ENCODE measurements around the gene LINGO4. TPM values are rescaled to one million over a fixed set of nuclear protein-coding genes. Genes with fewer than 3 reads are reported as not detected.

Gene LINGO4
- total and polyA plus RNA-seq, 3 donors from 2014 or later, result 1.4 to 3.5 (median 3.1) TPM

DNA sequence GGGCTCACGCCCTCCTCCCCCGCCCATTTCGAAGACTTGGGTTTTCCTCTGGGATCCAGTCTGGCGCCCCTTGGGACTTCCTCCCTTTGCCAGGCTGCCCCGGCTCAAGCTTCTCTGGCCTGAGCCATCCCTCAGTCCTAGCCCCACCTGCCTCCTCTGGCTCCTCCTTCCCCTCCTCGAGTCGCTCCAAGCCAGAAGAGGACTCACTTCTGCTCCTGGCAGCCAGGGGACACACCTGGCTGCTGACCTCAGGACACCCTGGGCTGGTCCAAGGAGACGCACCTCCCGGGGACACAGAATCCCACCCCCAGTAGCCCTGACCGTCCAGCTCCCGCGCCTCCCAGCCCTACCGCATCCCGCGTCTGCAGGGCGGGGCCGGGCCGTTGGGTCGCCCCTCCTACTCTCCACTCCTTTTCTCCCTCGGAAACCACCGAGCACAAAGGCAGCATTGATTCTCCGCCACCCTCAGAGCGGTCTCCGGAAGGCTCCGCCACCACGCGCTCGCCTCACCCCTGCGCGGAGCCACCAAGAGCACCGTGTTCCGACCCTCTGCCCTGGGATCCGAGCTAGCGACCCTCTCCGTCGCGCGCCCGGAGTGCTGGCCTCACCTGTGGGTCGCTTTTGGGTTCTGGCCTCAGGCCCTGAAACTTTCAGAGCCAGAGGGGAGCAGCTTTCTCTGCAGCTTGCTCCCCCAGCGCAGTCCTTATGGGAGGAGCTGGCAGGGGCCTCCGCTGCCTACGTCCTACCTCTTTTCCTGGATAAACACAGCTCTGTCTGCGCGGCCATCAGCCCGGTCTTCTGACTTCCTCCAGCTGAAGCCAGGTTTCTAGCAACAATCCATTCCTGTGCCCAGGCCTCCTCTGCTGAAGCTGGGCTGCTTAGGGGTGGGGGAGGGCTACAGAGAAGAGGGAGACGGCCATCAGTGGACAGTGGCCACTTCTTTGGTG lies 34.5 kb upstream of the LINGO4 start, which contains the start of gene C2CD4D:
TSS of gene C2CD4D (minus strand) at position 364 of the 947 bp plus-strand sequence. CDS start 831 bp downstream, outside the sequence.
- H3K4me3 ChIP-seq, result peak within 1 kb of the TSS; percentile 56 to 58
- TF ChIP-seq, protein P1, sequence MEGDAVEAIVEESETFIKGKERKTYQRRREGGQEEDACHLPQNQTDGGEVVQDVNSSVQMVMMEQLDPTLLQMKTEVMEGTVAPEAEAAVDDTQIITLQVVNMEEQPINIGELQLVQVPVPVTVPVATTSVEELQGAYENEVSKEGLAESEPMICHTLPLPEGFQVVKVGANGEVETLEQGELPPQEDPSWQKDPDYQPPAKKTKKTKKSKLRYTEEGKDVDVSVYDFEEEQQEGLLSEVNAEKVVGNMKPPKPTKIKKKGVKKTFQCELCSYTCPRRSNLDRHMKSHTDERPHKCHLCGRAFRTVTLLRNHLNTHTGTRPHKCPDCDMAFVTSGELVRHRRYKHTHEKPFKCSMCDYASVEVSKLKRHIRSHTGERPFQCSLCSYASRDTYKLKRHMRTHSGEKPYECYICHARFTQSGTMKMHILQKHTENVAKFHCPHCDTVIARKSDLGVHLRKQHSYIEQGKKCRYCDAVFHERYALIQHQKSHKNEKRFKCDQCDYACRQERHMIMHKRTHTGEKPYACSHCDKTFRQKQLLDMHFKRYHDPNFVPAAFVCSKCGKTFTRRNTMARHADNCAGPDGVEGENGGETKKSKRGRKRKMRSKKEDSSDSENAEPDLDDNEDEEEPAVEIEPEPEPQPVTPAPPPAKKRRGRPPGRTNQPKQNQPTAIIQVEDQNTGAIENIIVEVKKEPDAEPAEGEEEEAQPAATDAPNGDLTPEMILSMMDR (IDR thresholded peaks at IDR 0.05), result no peak
- peak; percentile 5 for TF ChIP-seq POLR2A (IDR thresholded peaks at IDR 0.05)
- peak; percentile 85 for DNase-seq
- H3K4me1 ChIP-seq, result peaks cover 9% of the 10 kb centered on the region
- intact Hi-C loops (cut with DNase I; ENCODE audit: low total_unique reads), result no loop called here
- H3K27ac ChIP-seq, result peak within 1 kb of the TSS; percentile 14 to 41
- WGBS, 2 donors, result 15 to 48% methylated on average over 22 to 47 of the region's 47 CpGs
- no peaks in the 10 kb centered on the region for H3K36me3 ChIP-seq (ENCODE audit: low read depth, missing control alignments)
- no peaks in the 10 kb centered on the region for H3K9me3 ChIP-seq
- H3K27me3 ChIP-seq, result no peaks in the 10 kb centered on the region

DNA sequence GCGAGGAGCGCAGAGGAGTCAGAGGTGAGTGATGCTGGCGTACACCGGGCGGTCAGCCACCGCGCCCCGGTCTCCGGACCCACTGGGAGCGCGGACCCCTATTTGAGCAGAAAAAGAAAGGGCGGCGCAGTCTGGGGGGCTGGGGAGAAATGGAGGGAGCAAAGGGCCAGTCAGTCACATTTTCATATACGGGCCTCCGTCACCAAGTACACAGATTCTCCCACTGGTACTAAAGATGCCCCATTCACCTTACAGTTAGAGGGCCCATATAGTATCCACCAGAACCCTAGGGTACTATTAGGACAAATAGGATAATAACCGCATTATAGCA lies 33.8 kb upstream of the LINGO4 start:
- peaks cover 9% of the 10 kb centered on the region for H3K4me1 ChIP-seq
- H3K4me3 ChIP-seq, result peak overlapping the region; percentile 56 to 58
- H3K27me3 ChIP-seq, result no peaks in the 10 kb centered on the region
- intact Hi-C loops (cut with DNase I; ENCODE audit: low total_unique reads), result no loop called here
- H3K36me3 ChIP-seq (ENCODE audit: low read depth, missing control alignments), result no peaks in the 10 kb centered on the region
- TF ChIP-seq, protein P1 (IDR thresholded peaks at IDR 0.05), result no peak
- no peak for TF ChIP-seq POLR2A (IDR thresholded peaks at IDR 0.05)
- peak overlapping the region in 1 of 2 donors; percentile 41 for H3K27ac ChIP-seq
- WGBS, 2 donors, result 26 to 33% methylated on average over 12 to 16 of the region's 16 CpGs
- no peaks in the 10 kb centered on the region for H3K9me3 ChIP-seq
- no peak for DNase-seq

DNA sequence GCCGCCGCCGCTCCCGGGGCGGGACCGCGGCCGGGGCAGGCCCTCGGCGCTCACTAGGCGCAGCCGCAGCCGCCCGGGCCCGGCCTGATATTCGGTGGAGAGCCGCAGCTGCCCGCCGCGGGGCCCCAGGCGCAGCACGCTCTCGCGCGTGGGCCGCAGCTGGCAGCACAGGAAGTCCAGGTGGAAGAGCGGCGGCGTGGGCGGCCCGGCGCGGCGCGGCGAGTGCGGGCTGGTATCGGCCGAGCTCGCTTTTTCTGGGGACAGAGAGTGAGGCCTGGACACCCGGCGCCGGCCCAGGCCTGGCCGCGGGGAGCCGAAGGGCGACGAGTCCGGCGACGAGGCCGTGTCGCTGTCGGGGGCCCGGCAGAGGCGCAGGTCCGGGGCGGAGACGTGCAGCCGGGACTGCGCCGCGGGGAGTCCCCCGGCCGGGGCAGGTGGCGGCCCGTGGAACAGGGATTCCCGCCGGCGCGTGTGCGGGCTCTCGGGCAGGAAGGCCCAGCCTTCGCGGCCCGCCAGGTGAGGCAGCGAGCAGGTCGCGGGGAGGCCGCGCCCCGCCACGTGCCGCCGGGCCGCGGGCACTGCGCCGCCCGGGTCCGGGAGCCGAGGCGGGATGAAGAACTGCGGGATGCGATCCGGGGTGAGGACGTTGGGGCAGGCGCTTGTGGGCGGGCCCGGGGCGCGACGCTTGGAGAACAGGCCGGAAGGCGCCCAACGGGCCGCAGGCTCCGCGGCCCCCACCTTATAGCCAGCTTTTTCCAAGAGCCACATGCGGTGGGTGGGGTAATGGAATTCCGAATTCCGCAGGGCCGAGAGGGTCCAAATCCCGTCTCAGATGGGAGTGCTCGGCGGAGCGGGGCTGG lies 33.2 kb upstream of the LINGO4 start:
- peaks cover 9% of the 10 kb centered on the region for H3K4me1 ChIP-seq
- peak; percentile 31 for DNase-seq
- peak overlapping the region in 1 of 2 donors; percentile 41 for H3K27ac ChIP-seq
- WGBS, 2 donors, result 8 to 10% methylated on average over 6 to 92 of the region's 117 CpGs
- no peaks in the 10 kb centered on the region for H3K9me3 ChIP-seq
- peak overlapping the region; percentile 56 to 58 for H3K4me3 ChIP-seq
- intact Hi-C loops (cut with DNase I; ENCODE audit: low total_unique reads), result no loop called here
- TF ChIP-seq, protein P1 (IDR thresholded peaks at IDR 0.05), result peak in 1 of 3 experiments; percentile 7
- TF ChIP-seq POLR2A (IDR thresholded peaks at IDR 0.05), result no peak
- H3K36me3 ChIP-seq (ENCODE audit: low read depth, missing control alignments), result no peaks in the 10 kb centered on the region
- no peaks in the 10 kb centered on the region for H3K27me3 ChIP-seq

DNA sequence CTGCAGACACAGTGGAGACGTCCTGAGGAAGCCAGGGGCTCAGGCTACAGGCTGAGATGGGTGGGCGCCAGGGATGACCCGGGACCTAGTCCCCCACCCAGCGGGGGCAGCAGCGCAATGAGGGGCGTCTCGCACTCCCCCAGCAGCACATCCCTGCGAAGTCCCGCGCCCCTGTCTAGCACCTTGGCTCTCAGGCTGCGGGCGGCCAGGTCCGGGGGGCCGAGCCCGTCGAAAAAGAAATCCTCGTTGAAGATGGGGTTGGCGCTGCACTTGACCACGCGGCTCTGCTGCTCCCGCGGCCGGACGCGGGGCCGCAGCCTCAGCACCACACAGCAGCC lies 32.6 kb upstream of the LINGO4 start:
- peak overlapping the region; percentile 56 to 58 for H3K4me3 ChIP-seq
- H3K9me3 ChIP-seq, result no peaks in the 10 kb centered on the region
- H3K36me3 ChIP-seq (ENCODE audit: low read depth, missing control alignments), result no peaks in the 10 kb centered on the region
- TF ChIP-seq, protein P1 (IDR thresholded peaks at IDR 0.05), result no peak
- TF ChIP-seq POLR2A (IDR thresholded peaks at IDR 0.05), result no peak
- DNase-seq, result no peak
- peaks cover 9% of the 10 kb centered on the region for H3K4me1 ChIP-seq
- intact Hi-C loops (cut with DNase I; ENCODE audit: low total_unique reads), result no loop called here
- no peaks in the 10 kb centered on the region for H3K27me3 ChIP-seq
- peak overlapping the region in 1 of 2 donors; percentile 41 for H3K27ac ChIP-seq
- WGBS, 2 donors, result 20 to 26% methylated on average over 10 to 14 of the region's 26 CpGs
